HG03159 (cell line): ENCODE measurements around the gene KDM2B.

ENCODE experiments used
- ATAC-seq: cut with Tn5 transposase; IDR thresholded peaks from one replicate; pipeline ENCODE4 v1.9.1; 2021; ENCODE audit warnings: mild to moderate bottlenecking, moderate library complexity; ENCODE audit not compliant: unreplicated experiment

The KDM2B gene

DNA sequence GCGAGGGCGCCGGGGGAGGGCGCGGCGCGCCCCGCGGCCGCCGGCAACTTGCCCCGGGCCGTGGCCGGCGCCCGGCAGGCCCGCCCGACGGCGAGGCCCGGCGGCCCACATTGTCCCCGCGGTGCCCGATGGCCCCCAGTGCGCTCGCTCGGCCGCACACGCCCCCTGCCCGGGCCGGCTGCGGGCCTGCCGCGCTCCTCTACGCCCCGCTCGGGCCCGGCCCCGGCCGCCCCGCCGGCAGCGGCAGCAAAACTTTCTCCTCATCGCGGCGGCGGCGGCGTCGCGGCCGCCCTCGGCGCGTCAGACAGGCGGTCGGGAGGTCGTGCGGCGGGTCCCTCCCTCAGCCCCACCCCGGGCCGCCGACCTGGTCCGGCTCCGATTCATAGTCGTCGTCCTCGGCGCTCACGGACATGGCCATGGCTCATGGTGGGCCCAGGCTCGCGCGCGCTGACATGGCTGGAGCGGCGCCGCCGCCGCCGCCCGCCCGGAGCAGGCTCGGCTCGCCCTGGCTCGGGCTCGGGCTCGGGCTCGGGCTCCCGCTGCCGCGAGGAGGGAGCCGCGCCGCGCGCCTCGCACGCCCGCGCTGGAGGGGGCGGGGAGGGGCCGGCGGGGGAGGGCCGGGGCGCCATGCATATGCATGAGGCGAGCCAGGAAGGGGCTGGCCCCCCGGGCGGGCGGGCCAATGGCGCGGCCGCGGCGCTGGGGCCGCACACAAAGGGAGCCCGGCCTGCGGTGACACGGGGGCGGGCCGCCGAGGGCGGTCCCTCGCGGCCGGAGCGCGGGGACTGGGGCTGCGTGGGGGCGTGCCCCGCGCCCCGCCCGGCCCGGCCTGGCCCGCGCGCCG lies 113.8 kb downstream of the KDM2B start:
- ATAC-seq, result peak; percentile 84

GRCh38 chr12:121465921-121466793 lies 114.7 kb downstream of the KDM2B start:
- ATAC-seq, result peak; percentile 23

DNA sequence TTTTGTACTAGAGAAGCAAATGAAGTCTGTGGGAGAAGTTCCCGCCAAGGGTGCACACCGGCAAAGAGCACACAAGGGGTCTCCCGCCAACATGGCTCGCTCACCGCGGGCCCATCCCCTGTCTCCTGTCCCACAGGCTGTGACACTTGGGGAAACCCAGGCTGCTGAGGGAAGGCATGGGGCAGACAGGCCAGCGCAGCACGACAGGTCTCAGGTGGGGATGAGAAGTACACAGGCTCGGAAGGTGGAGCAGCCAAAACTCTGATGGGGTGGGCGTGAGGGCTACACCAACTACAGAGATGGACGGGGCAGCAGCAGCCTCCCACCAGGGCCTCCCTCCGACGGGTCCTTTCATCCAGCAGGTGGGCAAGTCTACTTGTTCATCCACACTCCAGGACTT lies 116.5 kb downstream of the KDM2B start:
- ATAC-seq, result no peak

DNA sequence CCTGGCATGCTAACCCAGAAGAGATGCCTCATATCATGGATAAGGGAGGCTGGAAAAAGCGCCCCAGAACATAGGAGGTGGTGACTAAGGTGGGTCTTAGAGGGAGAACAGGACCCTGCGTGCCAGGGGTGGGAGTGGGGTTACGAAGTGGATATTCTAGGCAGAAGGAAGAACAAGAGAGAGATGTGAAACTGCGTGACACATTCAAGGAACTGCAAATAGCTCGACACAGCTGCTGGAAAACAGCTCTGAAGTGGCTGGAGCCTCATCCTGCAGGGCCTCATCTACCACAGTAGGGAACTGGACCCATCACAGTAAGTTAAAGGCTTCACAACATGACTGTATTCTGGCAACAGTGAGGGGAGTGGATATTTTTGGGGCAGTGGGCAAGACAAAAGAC lies 119.8 kb downstream of the KDM2B start:
- ATAC-seq, result no peak

GRCh38 chr12:121456551-121456950 lies 124.3 kb downstream of the KDM2B start:
- ATAC-seq, result no peak

DNA sequence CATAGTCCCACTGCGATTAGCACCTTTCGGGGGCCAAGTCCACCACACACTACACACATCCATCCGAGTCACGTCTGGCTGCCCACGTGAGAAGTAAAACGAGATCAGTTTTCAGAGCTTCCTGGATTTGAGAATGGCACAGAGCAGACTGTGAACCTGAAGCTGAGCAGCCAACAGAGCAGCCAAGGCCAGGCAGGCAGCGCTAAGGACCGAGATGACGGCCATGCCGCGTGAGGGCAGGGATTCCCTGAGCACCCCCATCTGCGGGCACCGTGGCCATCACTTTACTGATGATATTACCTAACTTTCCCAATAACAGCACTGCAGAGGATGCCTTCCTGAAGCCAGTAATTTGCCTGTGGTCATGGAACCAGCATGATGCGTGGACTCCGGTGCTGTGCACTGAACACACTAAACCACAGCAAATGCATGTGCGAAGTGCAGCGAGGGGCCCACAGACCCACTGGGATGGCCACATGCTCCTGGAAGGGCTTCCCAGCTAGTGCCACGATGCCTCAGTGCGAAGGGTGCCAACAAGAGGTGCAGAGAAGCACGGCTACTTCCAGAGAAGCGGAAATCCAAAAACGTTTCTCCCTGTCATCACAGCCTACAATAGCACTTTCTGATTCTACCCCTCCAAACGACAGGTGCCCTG lies 124.9 kb downstream of the KDM2B start:
- no peak for ATAC-seq

DNA sequence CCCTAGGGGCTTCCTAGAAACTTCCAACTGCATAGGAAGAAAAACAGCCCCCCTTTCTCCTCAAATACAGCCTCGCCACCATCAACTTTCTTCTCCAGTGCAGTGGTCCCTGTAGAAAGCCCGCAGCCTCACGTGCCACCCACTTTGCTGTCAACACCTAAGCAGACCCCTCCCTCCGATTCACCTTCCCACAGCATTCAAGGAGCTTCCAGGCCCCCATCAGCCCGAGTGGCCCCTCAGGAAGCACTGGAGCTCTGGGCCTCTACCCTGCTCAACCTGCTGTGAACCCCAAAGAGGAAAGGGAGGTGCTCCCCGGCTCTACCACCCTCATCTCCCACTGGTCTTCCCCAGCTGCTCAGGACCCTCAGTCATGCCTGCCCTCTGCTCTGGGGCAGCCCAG lies 125.9 kb downstream of the KDM2B start:
- ATAC-seq, result no peak

DNA sequence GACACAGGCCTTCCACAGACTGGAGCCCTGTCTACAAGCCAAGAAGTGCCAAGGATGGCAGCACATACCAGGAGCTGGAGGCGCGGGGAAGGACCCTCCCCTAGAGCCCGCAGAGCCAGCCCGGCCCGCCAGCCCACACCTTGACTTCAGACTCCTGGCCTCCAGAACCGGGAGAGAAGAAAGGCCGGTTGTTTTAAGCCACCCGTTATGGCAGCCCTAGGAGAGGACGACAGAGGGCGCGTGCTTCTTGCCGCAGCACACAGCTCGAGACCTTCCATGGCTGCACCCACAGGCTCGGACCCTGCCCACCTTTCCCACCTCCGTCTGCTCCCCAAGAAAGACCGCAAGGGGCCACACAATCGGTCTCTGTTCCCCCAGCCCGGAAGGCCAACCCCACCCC lies 127.2 kb downstream of the KDM2B start:
- no peak for ATAC-seq

GRCh38 chr12:121452985-121453360 lies 127.8 kb downstream of the KDM2B start:
- ATAC-seq, result no peak

GRCh38 chr12:121452340-121452984 lies 128.4 kb downstream of the KDM2B start:
- ATAC-seq, result no peak

GRCh38 chr12:121451961-121452339 lies 128.9 kb downstream of the KDM2B start:
- ATAC-seq, result no peak

- no peak for ATAC-seq
These were observed 132.0 kb downstream of the KDM2B start for GRCh38 chr12:121448771-121449315.

DNA sequence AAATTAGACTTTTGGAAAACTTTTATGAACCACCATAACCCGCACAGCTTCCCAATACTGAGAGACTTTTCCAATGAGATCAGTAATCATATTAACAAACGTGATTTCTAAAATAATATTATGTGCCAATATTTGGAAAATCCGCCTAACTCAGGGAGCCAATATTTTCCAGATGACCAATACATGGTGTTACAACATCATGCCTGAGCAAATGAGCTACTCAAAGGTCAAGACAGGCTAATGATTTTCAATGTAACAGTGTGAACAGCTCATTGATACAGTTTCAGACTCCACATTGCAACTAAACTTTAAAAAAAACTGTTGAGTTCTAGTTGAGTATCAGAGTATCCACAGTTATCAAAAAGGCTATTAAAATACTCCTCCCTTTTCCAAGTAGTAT lies 134.1 kb downstream of the KDM2B start:
- no peak for ATAC-seq

- ATAC-seq, result no peak
These were observed 136.0 kb downstream of the KDM2B start for GRCh38 chr12:121444842-121445202.

- ATAC-seq, result no peak
These were observed 136.6 kb downstream of the KDM2B start for GRCh38 chr12:121443911-121444841.

DNA sequence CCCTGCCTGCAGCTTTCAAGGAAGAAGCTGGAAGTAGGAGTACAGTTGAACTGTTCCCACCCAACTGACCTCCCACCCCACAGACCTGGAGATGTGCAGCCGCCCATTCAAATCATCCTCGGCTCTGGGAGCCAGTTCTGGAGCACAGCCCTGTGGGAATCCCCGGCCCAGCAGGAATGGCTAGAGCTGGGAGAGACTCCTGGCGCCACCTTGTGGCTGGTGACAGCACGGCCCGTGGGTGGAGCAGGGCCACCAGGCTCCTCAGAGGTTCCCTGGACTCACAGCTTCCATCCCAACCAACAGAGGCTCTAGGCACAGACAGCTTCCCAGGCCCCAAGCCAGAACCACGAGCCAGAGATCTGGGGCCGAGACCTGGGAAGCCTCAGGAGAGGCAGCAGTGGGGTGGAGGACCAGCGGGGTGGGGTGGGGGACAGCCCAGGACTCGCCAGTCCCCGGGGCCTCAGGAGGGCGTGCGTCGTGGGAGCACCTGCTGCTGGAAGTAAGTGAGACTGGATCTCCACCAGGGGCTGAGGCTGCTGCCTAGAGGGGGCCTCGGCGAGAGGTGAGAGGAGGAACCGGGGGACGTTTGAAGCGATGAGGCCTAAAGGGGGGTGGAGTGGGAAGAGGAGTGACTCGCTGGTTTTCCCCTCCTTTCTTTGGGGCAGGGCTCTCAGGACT lies 137.5 kb downstream of the KDM2B start:
- no peak for ATAC-seq

GRCh38 chr12:121442028-121442948 lies 138.5 kb downstream of the KDM2B start:
- ATAC-seq, result no peak

GRCh38 chr12:121441555-121441954 lies 139.3 kb downstream of the KDM2B start:
- ATAC-seq, result no peak
